GM21619 (cell line): ENCODE measurements around the gene DDX1.

Experiments
- ATAC-seq: cut with Tn5 transposase; IDR thresholded peaks from one replicate; pipeline ENCODE4 v1.9.1; 2021; ENCODE audit not compliant: unreplicated experiment

The DDX1 gene

DNA sequence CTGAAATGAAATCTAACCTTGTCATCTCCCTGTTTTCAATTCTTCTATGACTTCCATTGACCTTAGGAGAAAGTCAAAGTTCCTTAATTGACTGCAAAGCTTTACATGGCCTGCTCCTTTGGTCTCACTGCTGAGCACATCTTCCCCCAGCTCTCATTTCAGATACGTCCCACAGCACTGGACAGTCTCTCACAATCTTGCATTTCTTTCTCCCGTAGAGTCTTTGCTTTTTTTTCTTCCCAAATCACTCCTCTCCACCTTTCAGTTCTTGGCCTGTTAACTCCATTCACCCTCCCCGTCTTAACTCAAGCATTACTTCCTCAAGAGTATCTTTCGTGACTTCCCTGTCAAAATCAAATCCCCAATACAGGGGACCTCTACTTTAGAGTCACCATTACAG is 67.2 kb downstream of the DDX1 start:
- ATAC-seq, result no peak

DNA sequence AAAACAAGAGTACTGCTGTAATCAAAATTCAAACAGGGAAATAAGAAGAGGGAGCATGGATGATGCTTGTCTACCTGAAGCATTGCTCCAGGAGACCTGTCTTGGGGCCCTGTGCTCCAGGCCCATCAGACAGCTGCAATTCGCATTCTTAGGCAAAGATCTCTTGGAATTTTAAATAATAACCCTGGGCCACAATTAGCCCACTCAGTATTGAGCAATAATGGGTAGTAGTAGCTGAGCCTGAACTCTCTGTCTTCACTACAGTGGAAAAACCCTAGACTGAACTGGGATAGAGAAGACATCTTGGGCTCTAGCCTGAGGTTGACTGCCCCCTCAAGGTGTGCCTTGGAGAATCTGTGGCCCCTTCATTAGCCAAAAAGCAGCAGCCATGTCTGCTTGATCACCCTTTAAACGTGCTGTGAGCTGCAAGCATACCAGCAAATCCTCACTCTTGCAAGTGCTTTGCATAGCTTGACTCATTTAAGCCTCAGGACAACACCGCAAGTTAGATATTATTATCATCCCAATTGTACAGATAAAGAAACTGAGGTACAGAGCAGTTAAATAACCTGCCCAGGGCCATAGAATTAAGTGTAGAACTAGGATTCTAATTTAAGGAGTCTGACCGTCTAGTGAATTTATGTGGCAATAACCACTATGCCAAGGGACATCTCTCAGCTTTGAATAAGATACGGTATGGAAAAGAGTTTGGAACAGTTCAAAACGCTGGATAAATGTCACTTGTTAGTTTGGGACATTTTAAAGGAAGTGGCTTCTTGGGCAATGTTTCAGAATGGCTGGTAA is 69.0 kb downstream of the DDX1 start:
- ATAC-seq, result no peak

DNA sequence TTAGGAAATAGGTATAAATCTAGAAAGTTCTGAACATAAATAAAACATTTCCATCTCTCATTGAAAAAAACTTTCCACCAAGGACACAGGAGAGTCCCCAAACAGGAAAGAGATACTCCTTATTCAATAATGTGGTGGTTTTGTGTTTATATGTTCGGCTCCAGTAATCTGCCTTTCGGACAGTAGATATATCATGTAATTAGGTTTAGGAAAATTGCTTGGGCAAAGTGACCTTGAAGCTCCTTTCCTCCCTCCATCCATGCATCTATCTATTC is 69.6 kb downstream of the DDX1 start:
- ATAC-seq, result no peak

DNA sequence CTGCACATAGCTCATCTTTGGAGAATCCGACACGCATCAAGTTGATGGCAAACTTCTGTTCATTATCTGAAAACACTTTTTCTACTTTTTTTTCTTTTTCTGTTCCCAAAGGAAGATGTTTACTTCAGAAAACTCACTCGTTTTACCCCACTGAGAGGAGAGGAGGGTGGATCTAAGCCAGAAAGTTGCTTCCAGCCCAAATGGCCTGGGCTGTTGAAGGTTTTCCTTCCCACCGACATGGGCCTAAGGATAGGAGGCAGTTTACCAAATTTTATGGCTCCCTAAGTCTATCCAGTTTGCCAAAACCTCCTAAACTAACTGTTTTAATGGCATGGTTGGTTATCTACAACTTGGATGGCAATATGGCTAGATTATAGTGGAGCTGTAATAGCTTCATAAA is 70.4 kb downstream of the DDX1 start:
- no peak for ATAC-seq

- no peak for ATAC-seq
These were observed 70.9 kb downstream of the DDX1 start for GRCh38 chr2:15662579-15662978.

- no peak for ATAC-seq
These were observed 72.1 kb downstream of the DDX1 start for GRCh38 chr2:15663802-15664201.

DNA sequence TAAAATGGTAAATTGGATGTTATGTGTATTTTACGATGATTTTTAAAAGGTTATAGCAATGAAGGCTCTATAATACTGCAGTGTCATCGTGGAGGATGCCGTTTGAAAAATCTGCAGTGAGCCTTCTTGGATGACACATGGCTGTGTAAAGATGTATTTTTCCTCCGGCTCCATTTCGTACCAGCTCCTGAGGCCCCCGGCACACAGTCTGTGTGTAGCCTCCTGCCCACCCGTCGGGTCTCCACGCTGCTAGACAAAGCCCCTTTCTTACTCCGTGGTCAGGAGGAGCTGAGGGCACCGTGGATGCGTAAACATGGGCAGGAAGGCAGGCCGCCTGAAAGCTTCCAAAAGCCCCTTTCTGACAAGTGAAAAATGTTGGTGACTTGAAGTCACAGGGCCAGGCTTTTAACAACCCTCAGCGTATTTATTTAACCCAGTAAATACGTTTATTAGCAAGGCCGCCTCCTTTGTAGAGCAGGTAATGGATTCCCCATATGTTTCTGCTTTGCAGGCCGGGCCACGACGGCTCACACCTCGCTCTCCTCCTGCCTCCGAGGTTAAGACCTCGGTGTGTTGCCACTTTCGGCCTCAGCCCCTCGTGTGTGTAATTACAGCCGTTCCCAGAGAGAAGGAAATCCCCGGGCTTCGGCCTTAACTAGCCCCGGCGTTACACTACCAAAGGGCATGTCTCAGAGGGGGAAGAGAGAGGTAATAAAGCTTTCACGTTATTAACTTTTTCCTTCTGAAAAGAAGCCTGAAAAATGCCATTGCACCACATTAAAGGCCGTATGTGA is 72.8 kb downstream of the DDX1 start:
- ATAC-seq, result no peak

GRCh38 chr2:15665067-15665942 is 73.6 kb downstream of the DDX1 start:
- ATAC-seq, result no peak

GRCh38 chr2:15665943-15666460 is 74.3 kb downstream of the DDX1 start:
- no peak for ATAC-seq

DNA sequence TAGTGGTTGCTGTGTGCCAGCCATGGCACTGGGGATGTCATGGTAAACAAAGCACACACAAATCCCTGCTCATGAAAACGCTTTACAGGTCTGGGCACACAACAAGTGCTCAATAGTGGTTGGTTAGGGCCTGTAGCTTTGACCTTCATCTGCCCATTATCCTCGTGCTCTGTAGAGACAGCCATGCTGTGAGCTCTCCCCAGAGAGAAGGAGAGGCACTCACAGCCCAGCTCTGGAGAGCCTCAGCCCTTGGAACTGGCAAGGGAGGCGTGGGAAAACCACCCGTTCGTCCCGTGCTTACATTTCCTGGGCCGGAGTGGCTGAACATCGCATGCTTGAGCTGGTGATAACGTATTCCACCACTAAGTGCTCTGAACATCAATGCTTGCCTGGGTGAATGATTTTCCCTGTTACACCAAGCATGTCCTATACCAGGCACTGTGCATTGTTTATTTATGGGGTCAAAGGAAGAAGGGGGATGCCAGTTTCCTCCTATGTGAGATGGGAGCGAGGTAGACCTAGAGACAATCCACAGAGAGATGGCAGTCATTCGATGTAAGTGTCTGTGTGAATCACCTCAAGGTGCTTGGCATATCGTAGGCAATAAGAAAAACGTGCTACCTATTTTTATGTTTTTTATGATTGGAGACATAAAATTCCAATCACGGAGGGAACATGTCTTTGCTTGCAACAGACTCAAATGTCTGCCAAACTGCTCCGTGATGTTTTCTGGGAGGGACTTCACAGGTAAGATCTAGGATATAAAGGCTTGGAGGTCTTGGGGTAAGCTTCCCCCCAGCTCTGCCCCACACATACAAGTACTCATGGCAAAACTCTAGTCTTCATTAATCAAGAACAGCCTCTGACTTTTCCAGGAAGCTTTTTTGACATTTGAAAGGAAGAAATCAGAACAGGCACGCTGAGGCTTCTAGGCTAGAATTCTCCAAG is 75.5 kb downstream of the DDX1 start:
- ATAC-seq, result no peak

- ATAC-seq, result no peak
These were observed 76.3 kb downstream of the DDX1 start for GRCh38 chr2:15667809-15668556.

DNA sequence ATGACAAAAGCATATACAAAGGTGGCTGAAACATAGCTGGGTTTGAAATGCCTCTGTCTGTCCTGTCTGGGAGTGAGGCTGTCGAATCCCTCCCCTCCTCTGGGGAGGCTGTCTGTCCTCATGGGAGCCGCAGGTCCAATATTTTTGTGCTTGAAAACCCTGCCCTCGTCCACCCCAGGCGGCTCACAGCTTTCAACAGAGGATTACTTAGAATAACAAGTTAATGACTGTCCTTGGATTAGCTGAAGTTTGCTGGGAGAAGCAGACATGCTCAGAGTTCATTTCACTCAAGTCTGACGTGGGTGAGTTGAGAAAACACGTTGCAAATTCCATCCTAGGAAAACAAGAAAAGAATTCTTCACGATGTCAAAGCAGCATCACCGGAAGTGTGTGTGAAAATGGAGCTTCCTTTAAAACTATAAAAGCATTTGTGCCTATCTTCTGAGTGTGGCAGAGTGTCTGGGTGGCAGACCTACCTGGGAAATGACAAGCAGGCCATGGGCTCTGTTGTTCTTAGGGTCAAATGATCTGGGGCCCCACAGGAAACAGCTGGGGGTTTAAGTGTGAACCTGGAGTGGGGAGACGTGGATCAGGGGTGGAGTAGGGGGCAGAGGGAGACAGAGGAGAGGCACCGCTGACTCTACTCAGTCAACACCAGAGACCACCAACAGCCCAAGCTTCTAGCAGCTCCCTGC is 77.1 kb downstream of the DDX1 start:
- ATAC-seq, result no peak

DNA sequence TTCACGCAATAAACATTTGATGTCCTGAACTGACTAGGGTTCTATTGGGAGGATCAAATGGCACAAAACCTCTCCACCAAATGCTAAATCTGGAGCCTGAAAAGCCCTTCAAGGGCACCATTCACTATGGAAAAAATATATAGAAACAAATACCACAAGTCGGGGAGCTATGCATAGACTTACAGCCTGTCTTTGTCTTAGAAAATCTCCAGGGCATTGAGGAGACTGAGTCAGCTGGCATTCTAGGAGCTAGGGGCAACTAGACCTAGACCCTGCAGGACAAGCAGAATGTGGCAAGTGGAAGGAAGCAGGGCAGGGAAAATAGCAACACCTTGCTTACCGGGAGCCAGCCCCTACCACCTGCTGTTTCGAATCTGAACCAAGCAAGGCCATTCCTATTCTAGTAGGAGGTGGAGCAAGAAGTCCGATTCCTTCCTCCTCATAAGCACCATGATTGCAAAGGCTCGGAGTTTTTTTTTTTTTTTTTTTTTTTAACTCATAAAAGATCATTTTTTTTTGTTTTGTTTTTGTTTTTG is 77.8 kb downstream of the DDX1 start:
- no peak for ATAC-seq

- ATAC-seq, result no peak
These were observed 78.8 kb downstream of the DDX1 start for GRCh38 chr2:15670469-15670868.

GRCh38 chr2:15670981-15671380 is 79.3 kb downstream of the DDX1 start:
- no peak for ATAC-seq

GRCh38 chr2:15671409-15671808 is 79.7 kb downstream of the DDX1 start:
- ATAC-seq, result no peak

DNA sequence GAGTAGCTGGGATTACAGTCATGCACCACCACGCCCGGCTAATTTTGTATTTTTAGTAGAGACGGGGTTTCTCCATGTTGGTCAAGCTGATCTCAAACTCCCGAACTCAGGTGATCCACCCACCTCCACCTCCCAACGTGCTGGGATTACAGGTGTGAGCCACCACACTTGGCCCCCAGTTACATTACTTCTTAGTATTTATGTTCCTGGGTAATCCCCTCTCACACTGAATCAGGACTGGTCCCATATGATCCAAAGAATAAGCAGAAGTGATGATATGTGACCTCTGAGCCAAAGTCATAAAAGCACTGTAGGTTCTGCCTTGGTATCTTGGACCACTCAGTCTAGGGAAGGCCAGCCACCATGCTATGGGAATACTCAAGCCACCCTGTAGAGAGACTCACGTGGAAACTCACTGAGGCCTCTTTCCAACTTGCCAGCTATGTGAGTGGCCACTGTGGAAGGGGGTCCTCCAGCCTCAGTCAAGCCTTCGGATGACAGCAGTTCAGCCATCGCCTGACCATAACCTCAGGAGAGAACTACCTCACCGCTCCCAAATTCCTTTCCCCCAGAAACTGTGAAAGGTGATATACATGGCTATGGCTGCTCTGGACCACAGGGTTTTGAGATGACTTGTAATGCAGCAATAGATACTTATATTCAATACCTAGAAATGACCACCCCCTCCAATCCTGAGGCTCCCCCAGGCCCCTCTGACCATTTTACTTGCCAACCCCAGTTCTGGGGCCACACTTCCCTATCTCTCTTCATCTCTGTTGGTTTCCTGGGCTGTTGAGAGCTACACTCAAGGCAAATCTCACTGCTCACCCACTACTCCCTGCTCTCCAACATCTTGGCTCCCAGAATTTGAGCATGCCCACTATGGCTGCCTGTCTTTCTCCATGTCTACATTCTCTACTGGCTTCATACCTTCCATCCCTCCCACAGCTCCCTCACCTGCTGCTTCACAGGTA is 80.5 kb downstream of the DDX1 start:
- ATAC-seq, result no peak
